Prostate gland (tissue), 2 donors: Measurements from ENCODE around the gene MEIOB. TPM values are rescaled to one million over a fixed set of nuclear protein-coding genes. Genes with fewer than 3 reads are reported as not detected.

Experiments used
- DNase-seq: peaks from one replicate; pipeline ENCODE4 v3.0.0-alpha.2; 2019; ENCODE audit warnings: low spot score
- H3K27ac ChIP-seq, 2 donors: fragments of 200-600 bp; sonication (generic); 2 replicates each; pipeline ENCODE4 v1.5.1; 2017 to 2019
- H3K27me3 ChIP-seq: fragments of 200-600 bp; sonication (generic); replicated peaks from 2 replicates; pipeline ENCODE4 v1.5.1; 2019; ENCODE audit not compliant: insufficient read depth
- H3K36me3 ChIP-seq, 2 donors: fragments of 200-600 bp; sonication (generic); 1 replicate in 1 of 2; 2 replicates in 1 of 2; pipeline versions ENCODE4 v1.5.1 to v1.8.1; 2017 to 2019
- H3K4me1 ChIP-seq: fragments of 200-600 bp; sonication (generic); replicated peaks from 2 replicates; pipeline ENCODE4 v1.5.1; 2019
- H3K4me3 ChIP-seq, 2 donors: fragments of 200-600 bp; sonication (generic); 2 replicates each; pipeline ENCODE4 v1.5.1; 2017 to 2019
- H3K9me3 ChIP-seq: fragments of 200-600 bp; sonication (generic); 2 replicates; pipeline ENCODE4 v1.5.1; 2017
- POLR2A ChIP-seq: fragments of 450-650 bp; IDR thresholded peaks from one replicate; pipeline ENCODE4 v1.6.1; 2016; ENCODE audit warnings: antibody characterized with exemption, mild to moderate bottlenecking
- POLR2AphosphoS5 ChIP-seq: sonication (generic); formaldehyde crosslinking; IDR thresholded peaks from one replicate; pipeline ENCODE4 v1.6.1; 2017; ENCODE audit warnings: antibody characterized with exemption
- WGBS: methylation state at CpG from one replicate; pipeline ENCODE4 v1.1.5; 2018; 5-methylcytosine and 5-hydroxymethylcytosine counted together
- intact Hi-C: fragments of 100-400 bp; cut with DNase I; formaldehyde crosslinking; loops from one replicate; pipeline ENCODE4 v1.14.2; 2022
- total RNA-seq, 2 donors: library from RNA; depleted of rRNA; stranded (reverse); fragments of >200 nt; gene quantifications; one replicate each; pipeline ENCODE4 v1.1.0, GENCODE V29; 2016
- TF ChIP-seq, protein P1 (sequence below), 4 experiments: fragments of 200-600 bp in 2 of 4; fragments of 450-650 bp in 2 of 4; sonication (generic) in 2 of 4; IDR thresholded peaks; 1 replicate in 3 of 4; 2 replicates in 1 of 4; pipeline ENCODE4 v1.5.1; 2016 to 2019; ENCODE audit warnings: antibody characterized with exemption in 4 of 4, mild to moderate bottlenecking in 2 of 4, moderate library complexity in 2 of 4

MEIOB gene
- total RNA-seq, 2 donors from 2014 or later: 14.4 TPM; not detected in 1

DNA sequence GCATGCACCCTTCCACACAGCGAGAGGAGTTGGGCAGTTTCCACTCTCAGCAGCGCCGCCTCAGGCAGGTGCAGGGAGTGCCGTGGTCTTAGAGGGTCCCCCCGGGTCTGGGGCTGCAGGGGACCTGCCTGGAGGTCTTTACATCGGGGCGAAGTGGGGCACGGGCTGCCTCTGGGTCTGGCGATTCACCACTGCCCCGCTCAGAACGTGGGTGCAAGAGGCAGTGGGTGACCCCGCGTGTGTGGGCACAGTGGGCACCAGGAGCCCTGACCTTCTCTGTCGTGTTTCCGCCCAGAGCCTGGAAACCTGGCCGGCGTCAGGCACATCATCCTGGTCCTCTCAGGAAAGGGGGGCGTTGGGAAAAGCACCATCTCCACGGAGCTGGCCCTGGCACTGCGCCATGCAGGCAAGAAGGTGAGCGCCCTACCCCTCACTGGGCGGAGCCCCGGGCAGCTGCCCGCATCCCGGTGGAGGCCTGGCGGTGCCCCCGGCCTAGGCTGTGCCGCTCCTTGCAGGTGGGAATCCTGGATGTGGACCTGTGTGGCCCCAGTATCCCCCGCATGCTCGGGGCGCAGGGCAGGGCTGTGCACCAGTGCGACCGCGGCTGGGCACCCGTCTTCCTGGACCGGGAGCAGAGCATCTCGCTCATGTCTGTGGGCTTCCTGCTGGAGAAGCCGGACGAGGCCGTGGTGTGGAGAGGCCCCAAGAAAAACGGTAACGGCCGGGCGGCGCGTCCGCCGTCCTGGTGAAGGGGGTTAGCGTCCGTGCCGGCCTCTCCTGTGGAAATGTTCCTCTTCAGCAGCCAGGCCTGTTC, 85.5 kb downstream of the MEIOB start:
- Histone ChIP-seq H3K36me3 (no peaks in the 10 kb centered on the region), H3K27me3 (no peaks in the 10 kb centered on the region), H3K4me3 (no peak overlapping the region), H3K9me3 (no peaks in the 10 kb centered on the region), H3K4me1 (peaks cover 9% of the 10 kb centered on the region), H3K27ac (no peak overlapping the region)
- WGBS: 90% methylated on average over 49 of the region's 51 CpGs
- DNase-seq: no peak
- intact Hi-C loops: no loop called here
- TF ChIP-seq, protein P1, sequence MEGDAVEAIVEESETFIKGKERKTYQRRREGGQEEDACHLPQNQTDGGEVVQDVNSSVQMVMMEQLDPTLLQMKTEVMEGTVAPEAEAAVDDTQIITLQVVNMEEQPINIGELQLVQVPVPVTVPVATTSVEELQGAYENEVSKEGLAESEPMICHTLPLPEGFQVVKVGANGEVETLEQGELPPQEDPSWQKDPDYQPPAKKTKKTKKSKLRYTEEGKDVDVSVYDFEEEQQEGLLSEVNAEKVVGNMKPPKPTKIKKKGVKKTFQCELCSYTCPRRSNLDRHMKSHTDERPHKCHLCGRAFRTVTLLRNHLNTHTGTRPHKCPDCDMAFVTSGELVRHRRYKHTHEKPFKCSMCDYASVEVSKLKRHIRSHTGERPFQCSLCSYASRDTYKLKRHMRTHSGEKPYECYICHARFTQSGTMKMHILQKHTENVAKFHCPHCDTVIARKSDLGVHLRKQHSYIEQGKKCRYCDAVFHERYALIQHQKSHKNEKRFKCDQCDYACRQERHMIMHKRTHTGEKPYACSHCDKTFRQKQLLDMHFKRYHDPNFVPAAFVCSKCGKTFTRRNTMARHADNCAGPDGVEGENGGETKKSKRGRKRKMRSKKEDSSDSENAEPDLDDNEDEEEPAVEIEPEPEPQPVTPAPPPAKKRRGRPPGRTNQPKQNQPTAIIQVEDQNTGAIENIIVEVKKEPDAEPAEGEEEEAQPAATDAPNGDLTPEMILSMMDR (IDR thresholded peaks at IDR 0.05): no peak
- TF ChIP-seq POLR2AphosphoS5 (no peak), POLR2A (no peak)

DNA sequence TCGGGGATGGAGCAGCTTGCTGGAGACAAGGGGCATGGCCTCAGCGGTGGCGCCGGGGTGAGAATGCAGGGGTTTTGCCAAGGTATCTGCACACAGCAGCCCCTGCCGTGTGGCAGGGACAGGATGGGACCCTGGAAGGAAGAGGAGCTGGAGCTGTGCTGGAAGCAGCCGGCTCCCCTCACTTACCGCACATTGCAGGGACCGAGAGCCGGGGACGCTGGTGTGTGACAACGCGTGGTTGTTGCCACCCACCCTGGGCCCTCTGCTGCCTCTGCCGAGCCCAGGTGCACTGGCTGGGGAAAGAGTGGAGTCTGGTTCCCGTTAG, 86.2 kb downstream of the MEIOB start:
- H3K27ac ChIP-seq: no peak overlapping the region
- 79% methylated on average over 14 of the region's 14 CpGs for WGBS
- H3K9me3 ChIP-seq: no peaks in the 10 kb centered on the region
- no peaks in the 10 kb centered on the region for H3K36me3 ChIP-seq
- intact Hi-C loops: no loop called here
- no peaks in the 10 kb centered on the region for H3K27me3 ChIP-seq
- TF ChIP-seq POLR2A (no peak), POLR2AphosphoS5 (no peak)
- TF ChIP-seq, protein P1 (IDR thresholded peaks at IDR 0.05): no peak
- H3K4me3 ChIP-seq: no peak overlapping the region
- DNase-seq: no peak
- H3K4me1 ChIP-seq: peaks cover 14% of the 10 kb centered on the region

DNA sequence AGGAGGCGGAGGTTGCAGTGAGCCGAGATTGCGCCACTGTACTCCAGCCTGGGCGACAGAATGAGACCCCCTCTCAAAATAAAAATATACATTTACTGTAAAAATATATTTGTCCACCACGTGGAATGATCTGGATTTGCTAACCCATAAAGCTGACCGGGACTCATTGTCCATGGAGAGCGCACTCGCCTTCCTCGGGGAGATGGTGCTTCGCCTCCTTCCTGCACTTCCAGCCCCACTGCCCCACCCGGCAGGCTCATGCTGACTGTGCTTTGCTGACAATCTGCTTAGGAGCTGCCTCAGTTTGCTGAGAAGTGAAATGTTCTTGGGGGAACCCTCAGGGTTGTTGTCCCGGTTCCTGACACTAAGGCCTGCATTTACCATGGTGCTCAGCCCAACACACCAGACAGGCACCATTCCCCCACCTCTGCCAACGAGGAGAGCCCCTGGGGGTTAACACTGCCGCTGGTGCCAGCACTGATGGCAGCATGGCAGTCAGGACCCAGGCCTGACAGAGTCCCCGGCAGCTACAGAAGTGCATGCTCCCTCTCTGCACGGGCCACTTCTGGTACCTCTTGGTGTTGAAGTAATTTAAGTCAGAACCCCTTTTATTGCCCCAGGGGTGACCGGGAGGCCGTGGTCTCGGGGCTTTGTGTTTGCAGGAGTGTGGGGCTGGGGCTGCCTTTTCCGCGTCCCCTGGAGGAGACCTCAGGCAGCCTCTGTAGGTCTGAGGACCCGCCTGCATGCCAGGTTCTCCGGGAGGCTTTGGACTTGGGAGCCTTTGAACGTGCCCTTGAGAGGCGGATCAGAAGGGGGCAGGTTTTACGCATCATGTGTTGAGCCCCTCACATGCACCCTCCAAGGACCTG, 86.8 kb downstream of the MEIOB start:
- TF ChIP-seq POLR2AphosphoS5 (no peak), POLR2A (no peak)
- TF ChIP-seq, protein P1 (IDR thresholded peaks at IDR 0.05): no peak
- intact Hi-C loops: no loop called here
- DNase-seq: no peak
- Histone ChIP-seq H3K27me3 (no peaks in the 10 kb centered on the region), H3K4me3 (no peak overlapping the region), H3K4me1 (peaks cover 14% of the 10 kb centered on the region), H3K9me3 (no peaks in the 10 kb centered on the region), H3K36me3 (no peaks in the 10 kb centered on the region), H3K27ac (no peak overlapping the region)
- WGBS: 74% methylated on average over 22 of the region's 26 CpGs

Other genes starting within 250 kb of the MEIOB start
- 10 to 100 TPM; 56.6 to 75.3 TPM for gene JPT2, start 193.9 kb downstream of the MEIOB start, total RNA-seq
- gene MAPK8IP3, start 166.0 kb downstream of the MEIOB start, total RNA-seq: 100 to 1,000 TPM in 1 of 2 donors, 10 to 100 TPM in 1; 56.0 to 157 TPM
- gene NME3, start 100.6 kb downstream of the MEIOB start, total RNA-seq: 100 to 1,000 TPM; 135 to 252 TPM
- 10 to 100 TPM; 18.3 to 53.9 TPM for gene EME2, start 99.4 kb downstream of the MEIOB start, total RNA-seq
- 100 to 1,000 TPM in 1 of 2 donors, 10 to 100 TPM in 1; 97.4 to 125 TPM for gene MRPS34, start 99.0 kb downstream of the MEIOB start, total RNA-seq
- 100 to 1,000 TPM in 1 of 2 donors, 10 to 100 TPM in 1; 87.8 to 138 TPM for gene SPSB3, start 89.6 kb downstream of the MEIOB start, total RNA-seq
- 100 to 1,000 TPM in 1 of 2 donors, 10 to 100 TPM in 1; 98.4 to 233 TPM for gene NUBP2, start 89.2 kb downstream of the MEIOB start, total RNA-seq
- gene IGFALS, start 78.5 kb downstream of the MEIOB start, total RNA-seq: 1 to 10 TPM in 1 of 2 donors, under 1 TPM in 1; 0.82 to 1.9 TPM
- gene HAGH, start 45.3 kb downstream of the MEIOB start, total RNA-seq: 100 to 1,000 TPM in 1 of 2 donors, 10 to 100 TPM in 1; 98.6 to 145 TPM
- 10 to 100 TPM; 42.3 to 45.5 TPM for gene FAHD1, start 45.0 kb downstream of the MEIOB start, total RNA-seq
- gene HS3ST6, start 46.3 kb upstream of the MEIOB start, total RNA-seq: under 1 TPM; 0.77 to 0.91 TPM
- gene MSRB1, start 71.0 kb upstream of the MEIOB start, total RNA-seq: 10 to 100 TPM; 11.0 to 12.4 TPM
- gene RPL3L, start 82.5 kb upstream of the MEIOB start, total RNA-seq: under 1 TPM; 0.51 to 0.82 TPM
- gene NDUFB10, start 87.4 kb upstream of the MEIOB start, total RNA-seq: 100 to 1,000 TPM; 172 to 333 TPM
- gene RPS2, start 92.7 kb upstream of the MEIOB start, total RNA-seq: 1,000 to 10,000 TPM; 2,046 to 2,467 TPM
- 1 to 10 TPM in 1 of 2 donors, not detected in 1; 7.2 TPM for gene RNF151, start 94.7 kb upstream of the MEIOB start, total RNA-seq
- gene TBL3, start 99.9 kb upstream of the MEIOB start, total RNA-seq: 10 to 100 TPM; 54.3 to 57.1 TPM
- 1 to 10 TPM in 1 of 2 donors, under 1 TPM in 1; 0.32 to 5.0 TPM for gene NOXO1, start 109.3 kb upstream of the MEIOB start, total RNA-seq
- gene GFER, start 112.0 kb upstream of the MEIOB start, total RNA-seq: 10 to 100 TPM; 21.1 to 26.6 TPM
- gene SYNGR3, start 117.8 kb upstream of the MEIOB start, total RNA-seq: 10 to 100 TPM in 1 of 2 donors, 1 to 10 TPM in 1; 4.0 to 16.1 TPM
- gene ZNF598, start 137.7 kb upstream of the MEIOB start, total RNA-seq: 10 to 100 TPM; 30.7 to 74.3 TPM
- 1 to 10 TPM; 1.8 to 3.6 TPM for gene NPW, start 147.6 kb upstream of the MEIOB start, total RNA-seq
- gene NHERF2, start 154.7 kb upstream of the MEIOB start, total RNA-seq: 100 to 1,000 TPM; 118 to 170 TPM
- 10 to 100 TPM; 16.4 to 24.9 TPM for gene NTHL1, start 175.7 kb upstream of the MEIOB start, total RNA-seq
- gene TSC2, start 175.8 kb upstream of the MEIOB start, total RNA-seq: 100 to 1,000 TPM in 1 of 2 donors, 10 to 100 TPM in 1; 86.3 to 168 TPM